ENCODE data around the gene SUSD4. TPM values are rescaled to one million over a fixed set of nuclear protein-coding genes. Genes with fewer than 3 reads are reported as not detected.
A peak's percentile ranks its signal among the peaks of the same experiment; 100 is the strongest.

SUSD4 gene
- total and polyA plus RNA-seq, 9 of the 15 experiments (the other 6 are each of a cell fraction or from before 2014, with no cell fraction given), result 0.06 to 1.7 (median 0.09) TPM; not detected in 4

GRCh38 chr1:223244366-223245103, 119.4 kb downstream of the SUSD4 start (continued):
- TF ChIP-seq HMGXB4 (CRISPR knock-in tag; IDR thresholded peaks at IDR 0.05), result no peak
- no peak for TF ChIP-seq ZNF217 (CRISPR knock-in tag; IDR thresholded peaks at IDR 0.05)
- no peak for TF ChIP-seq TEAD2 (tag; IDR thresholded peaks at IDR 0.05)
- TF ChIP-seq HIVEP1 (CRISPR knock-in tag; IDR thresholded peaks at IDR 0.05), result no peak
- TF ChIP-seq SMARCC2 (IDR thresholded peaks at IDR 0.05; ENCODE audit: low read depth), result 0 out of 2 replicates have a peak, but pooled peaks have one; percentile 42
- TF ChIP-seq GMEB1 (CRISPR knock-in tag; IDR thresholded peaks at IDR 0.05), result no peak
- TF ChIP-seq BCLAF1 (IDR thresholded peaks at IDR 0.05; ENCODE audit: borderline replicate concordance in 1 of 2, control insufficient read depth in 1 of 2, low read depth in 2 of 2, low read length in 1 of 2), result no peak
- TF ChIP-seq CTCF (IDR thresholded peaks at IDR 0.05 in 2 of 3, conservative IDR thresholded peaks at IDR 0.05 in 1 of 3; ENCODE audit: insufficient read depth in 2 of 3, low read depth in 1 of 3, low read length in 3 of 3), result peak; percentile 45 to 74 (median 58); a peak in 4 of 6 replicates
- TF ChIP-seq CREBBP (IDR thresholded peaks at IDR 0.05; ENCODE audit: low read depth, low read length), result no peak

Measured in K562 (cell line).